Activated CD4-positive, CD25-positive, alpha-beta regulatory T cell treated with anti-CD3 and anti-CD28 coated beads, Interleukin-2, amount 50 U/mL, for 24 hours (primary cell): ENCODE results near the gene RAB4A.

Experiments used
- ATAC-seq, 2 donors: fragments of 150-1000 bp; cut with Tn5 transposase; one replicate each; pipeline ENCODE4 v1.10.0; 2021; ENCODE audit warnings: mild to moderate bottlenecking in 1 of 2, moderate library complexity in 1 of 2

The RAB4A gene

GRCh38 chr1:229298420-229298819 lies 27.5 kb downstream of the RAB4A start:
- ATAC-seq, result no peak

- ATAC-seq, result no peak
Measured at GRCh38 chr1:229298887-229299503, 28.1 kb downstream of the RAB4A start.

- no peak for ATAC-seq
Measured at GRCh38 chr1:229300099-229300757, 29.3 kb downstream of the RAB4A start.

- ATAC-seq, result no peak
Measured at GRCh38 chr1:229302740-229303139, 31.8 kb downstream of the RAB4A start.

GRCh38 chr1:229303855-229304254 lies 32.9 kb downstream of the RAB4A start:
- ATAC-seq, result no peak

GRCh38 chr1:229305392-229305791 lies 34.5 kb downstream of the RAB4A start:
- no peak for ATAC-seq

- ATAC-seq, result no peak
Measured at GRCh38 chr1:229309074-229309473, 38.2 kb downstream of the RAB4A start.

GRCh38 chr1:229309684-229310083 lies 38.8 kb downstream of the RAB4A start:
- no peak for ATAC-seq

GRCh38 chr1:229310833-229311232 lies 39.9 kb downstream of the RAB4A start:
- no peak for ATAC-seq

- ATAC-seq, result no peak
Measured at GRCh38 chr1:229316166-229316565, 45.3 kb downstream of the RAB4A start.

- ATAC-seq, result no peak
Measured at GRCh38 chr1:229318056-229318455, 47.1 kb downstream of the RAB4A start.

- ATAC-seq, result no peak
Measured at GRCh38 chr1:229319487-229319886, 48.6 kb downstream of the RAB4A start.

GRCh38 chr1:229323201-229323600 lies 52.3 kb downstream of the RAB4A start:
- ATAC-seq, result no peak

- no peak for ATAC-seq
Measured at GRCh38 chr1:229323885-229324553, 53.1 kb downstream of the RAB4A start.

GRCh38 chr1:229325401-229325800 lies 54.5 kb downstream of the RAB4A start:
- ATAC-seq, result peak in 1 of 2 donors; percentile 27

GRCh38 chr1:229325853-229326487 lies 55.1 kb downstream of the RAB4A start:
- ATAC-seq, result peak in 1 of 2 donors; percentile 69

- ATAC-seq, result peak in 1 of 2 donors; percentile 8
Measured at GRCh38 chr1:229326601-229327000, 55.7 kb downstream of the RAB4A start.

GRCh38 chr1:229327765-229328164 lies 56.9 kb downstream of the RAB4A start:
- peak in 1 of 2 donors; percentile 57 for ATAC-seq

- ATAC-seq, result no peak
Measured at GRCh38 chr1:229328598-229329362, 57.9 kb downstream of the RAB4A start.

GRCh38 chr1:229334269-229334668 lies 63.4 kb downstream of the RAB4A start:
- ATAC-seq, result no peak

GRCh38 chr1:229334716-229335115 lies 63.8 kb downstream of the RAB4A start:
- ATAC-seq, result no peak

GRCh38 chr1:229336345-229336744 lies 65.4 kb downstream of the RAB4A start:
- ATAC-seq, result no peak

GRCh38 chr1:229339086-229339485 lies 68.2 kb downstream of the RAB4A start:
- ATAC-seq, result no peak
